RPMI7951 (cell line): Measurements from ENCODE around the gene PSEN1. TPM values are rescaled to one million over a fixed set of nuclear protein-coding genes. Genes with fewer than 3 reads are reported as not detected.

Experiments
- DNase-seq: peaks from one replicate; pipeline ENCODE4 v3.0.0-alpha.2; 2012; ENCODE audit warnings: low read depth
- total RNA-seq: library from RNA; depleted of rRNA; stranded (reverse); fragments of >200 nt; shearing (Covaris generic); gene quantifications from 2 replicates; pipeline ENCODE4 v1.2.3, GENCODE V29; 2014; rRNA removed

PSEN1 gene
- total RNA-seq = 24.2 and 25.9 TPM in 2 replicates

DNA sequence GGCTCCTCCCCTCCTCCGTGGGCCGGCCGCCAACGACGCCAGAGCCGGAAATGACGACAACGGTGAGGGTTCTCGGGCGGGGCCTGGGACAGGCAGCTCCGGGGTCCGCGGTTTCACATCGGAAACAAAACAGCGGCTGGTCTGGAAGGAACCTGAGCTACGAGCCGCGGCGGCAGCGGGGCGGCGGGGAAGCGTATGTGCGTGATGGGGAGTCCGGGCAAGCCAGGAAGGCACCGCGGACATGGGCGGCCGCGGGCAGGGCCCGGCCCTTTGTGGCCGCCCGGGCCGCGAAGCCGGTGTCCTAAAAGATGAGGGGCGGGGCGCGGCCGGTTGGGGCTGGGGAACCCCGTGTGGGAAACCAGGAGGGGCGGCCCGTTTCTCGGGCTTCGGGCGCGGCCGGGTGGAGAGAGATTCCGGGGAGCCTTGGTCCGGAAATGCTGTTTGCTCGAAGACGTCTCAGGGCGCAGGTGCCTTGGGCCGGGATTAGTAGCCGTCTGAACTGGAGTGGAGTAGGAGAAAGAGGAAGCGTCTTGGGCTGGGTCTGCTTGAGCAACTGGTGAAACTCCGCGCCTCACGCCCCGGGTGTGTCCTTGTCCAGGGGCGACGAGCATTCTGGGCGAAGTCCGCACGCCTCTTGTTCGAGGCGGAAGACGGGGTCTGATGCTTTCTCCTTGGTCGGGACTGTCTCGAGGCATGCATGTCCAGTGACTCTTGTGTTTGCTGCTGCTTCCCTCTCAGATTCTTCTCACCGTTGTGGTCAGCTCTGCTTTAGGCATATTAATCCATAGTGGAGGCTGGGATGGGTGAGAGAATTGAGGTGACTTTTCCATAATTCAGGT, at the start of gene PSEN1:
Gene PSEN1, plus strand, starts transcription at position 121 of the 839 bp plus-strand sequence. CDS start 11,513 bp downstream, outside the sequence.
- peak; percentile 85 for DNase-seq

DNA sequence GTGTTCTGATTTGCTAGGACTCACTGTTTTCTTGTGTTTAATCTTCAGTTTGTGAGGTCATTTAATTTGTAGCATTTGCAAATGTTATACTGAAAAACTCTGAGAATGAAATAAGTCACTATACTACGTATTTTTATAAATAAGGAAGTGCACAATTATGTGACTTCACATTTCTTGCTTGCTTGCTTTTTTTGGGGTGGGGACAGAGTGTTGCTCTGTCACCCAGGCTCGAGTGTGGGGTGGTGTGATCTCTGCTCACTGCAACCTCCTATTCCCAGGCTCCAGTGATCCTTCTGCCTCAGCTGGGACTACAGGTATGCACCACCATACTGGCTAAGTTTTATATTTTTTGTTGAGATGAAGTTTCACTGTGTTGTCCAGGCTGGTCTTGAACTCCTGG, 45.3 kb upstream of the PSEN1 start:
- DNase-seq = no peak

DNA sequence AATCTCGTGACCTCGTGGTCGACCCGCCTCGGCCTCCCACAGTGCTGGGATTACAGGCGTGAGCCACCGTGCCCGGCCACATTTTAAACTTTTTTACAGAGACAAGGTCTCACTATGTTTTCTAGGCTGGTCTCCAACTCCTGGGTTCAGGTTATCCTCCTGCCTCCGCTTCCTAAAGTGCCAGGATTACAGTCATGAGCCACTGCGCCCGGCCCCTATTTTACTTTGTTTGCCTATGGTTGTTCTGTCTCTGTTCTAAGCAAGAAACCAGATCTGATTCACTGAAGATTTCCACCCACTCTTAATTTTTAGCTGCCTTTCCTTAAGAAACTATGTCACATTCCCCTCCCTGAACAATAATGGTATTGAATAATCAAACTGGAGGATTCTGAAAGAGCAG, 38.9 kb upstream of the PSEN1 start:
- DNase-seq = no peak

- no peak for DNase-seq
These were observed 36.0 kb upstream of the PSEN1 start for GRCh38 chr14:73100334-73100733.

DNA sequence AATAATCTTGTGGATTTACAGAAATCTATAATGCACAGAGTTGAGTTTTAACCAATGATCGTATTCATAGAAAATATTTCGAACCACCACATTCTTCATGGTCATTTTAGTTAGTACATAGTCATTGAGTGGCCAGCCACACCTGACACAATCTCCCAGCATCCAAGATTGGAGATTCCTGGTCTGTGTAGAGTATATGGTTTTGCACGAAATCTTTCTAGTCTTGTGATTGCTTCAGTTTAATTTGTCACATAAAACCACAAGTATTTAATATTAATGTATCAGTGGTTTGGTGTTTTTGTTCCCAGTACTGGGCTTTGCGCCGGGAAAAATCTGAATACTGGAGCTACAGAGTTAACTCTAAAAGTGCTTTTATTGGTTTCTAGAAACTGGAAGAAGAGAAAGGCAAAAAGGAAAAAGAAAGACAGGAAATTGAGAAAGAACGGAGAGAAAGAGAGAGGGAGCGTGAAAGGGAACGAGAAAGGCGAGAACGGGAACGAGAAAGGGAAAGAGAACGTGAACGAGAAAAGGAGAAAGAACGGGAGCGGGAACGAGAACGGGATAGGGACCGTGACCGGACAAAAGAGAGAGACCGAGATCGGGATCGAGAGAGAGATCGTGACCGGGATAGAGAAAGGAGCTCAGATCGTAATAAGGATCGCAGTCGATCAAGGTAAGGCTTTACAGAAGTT, 33.4 kb upstream of the PSEN1 start:
- DNase-seq = no peak

GRCh38 chr14:73105050-73105449, 31.3 kb upstream of the PSEN1 start:
- DNase-seq = no peak

- DNase-seq = no peak
These were observed 30.6 kb upstream of the PSEN1 start for GRCh38 chr14:73105727-73106126.

- DNase-seq = no peak
These were observed 20.1 kb upstream of the PSEN1 start for GRCh38 chr14:73116079-73116665.

DNA sequence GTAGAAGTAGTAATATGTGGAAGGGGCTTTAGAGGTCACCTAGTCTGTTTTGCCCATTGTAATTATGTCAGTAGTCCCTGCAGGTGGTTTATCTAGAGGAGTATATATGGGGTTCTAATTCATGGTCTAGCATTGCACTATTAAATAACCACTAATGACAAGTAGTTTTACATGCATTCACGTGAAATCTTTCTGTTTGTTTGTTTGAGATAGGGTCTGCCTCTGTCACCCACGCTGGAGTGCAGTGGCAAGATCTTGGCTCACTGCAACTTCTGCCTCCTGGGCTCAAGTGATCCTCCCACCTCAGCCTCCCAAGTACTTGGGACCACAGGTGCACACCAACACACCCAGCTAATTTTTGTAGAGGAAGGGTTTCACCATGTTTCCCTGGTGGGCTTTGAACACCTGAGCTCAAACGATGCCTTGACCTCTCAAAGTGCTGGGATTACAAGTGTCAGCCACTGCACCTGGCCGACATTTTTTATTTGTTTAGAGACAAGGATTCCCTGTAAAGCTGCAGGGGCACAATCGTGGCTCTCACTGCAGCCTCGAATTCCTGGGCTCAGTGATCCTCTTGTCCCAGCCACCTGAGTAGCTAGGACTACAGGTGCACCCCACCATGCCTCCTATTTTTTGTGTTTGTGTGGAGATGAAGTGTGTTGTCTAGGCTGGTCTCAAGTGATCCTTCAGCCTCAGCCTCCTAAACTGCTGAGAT, 12.0 kb upstream of the PSEN1 start:
- no peak for DNase-seq

- no peak for DNase-seq
These were observed 11.1 kb upstream of the PSEN1 start for GRCh38 chr14:73125169-73125588.

GRCh38 chr14:73125746-73126145, 10.6 kb upstream of the PSEN1 start:
- no peak for DNase-seq

DNA sequence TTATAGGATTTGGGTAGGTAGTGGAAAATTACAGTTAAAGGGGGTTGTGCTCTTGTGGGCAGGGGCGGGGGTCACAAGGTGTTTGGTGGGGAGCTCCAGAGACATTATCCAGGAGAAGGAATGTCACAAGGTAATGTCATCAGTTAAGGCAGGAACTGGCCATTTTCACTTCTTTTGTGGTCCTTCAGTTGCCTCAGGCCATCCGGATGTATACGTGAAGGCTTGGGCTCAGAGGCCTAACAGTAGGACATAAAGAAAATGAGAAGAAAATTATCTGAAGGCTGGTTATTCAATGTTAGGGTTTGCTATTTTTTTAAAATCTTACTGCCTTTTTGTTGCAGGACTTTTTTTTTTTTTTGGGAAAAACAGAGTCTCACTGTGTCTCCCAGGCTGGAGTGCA, 2.5 kb upstream of the PSEN1 start:
- no peak for DNase-seq

- DNase-seq = no peak
These were observed 271 bp upstream of the PSEN1 start for GRCh38 chr14:73136085-73136386.

GRCh38 chr14:73140811-73141323, 4.6 kb downstream of the PSEN1 start:
- DNase-seq = no peak

DNA sequence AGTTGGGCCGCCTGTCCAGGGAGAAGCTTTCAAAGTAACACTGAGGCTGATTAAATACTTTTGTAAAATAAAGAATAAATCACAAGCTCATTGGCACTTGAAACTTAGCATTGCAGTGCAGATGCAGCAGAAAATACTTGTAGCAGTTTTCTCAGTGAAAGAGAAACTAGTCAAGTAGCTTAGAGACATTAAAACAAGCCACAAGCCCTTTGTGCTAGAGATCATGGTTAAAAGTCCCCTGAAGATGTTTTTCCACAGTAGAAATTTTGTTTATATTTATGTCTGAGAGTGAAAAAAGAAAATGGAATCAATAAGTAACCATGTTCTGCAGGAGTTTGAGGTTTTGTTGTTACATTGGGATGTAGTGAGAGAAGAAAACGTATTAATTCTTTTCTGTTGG, 5.9 kb downstream of the PSEN1 start:
- no peak for DNase-seq

- DNase-seq = no peak
These were observed 6.7 kb downstream of the PSEN1 start for GRCh38 chr14:73143003-73143402.

DNA sequence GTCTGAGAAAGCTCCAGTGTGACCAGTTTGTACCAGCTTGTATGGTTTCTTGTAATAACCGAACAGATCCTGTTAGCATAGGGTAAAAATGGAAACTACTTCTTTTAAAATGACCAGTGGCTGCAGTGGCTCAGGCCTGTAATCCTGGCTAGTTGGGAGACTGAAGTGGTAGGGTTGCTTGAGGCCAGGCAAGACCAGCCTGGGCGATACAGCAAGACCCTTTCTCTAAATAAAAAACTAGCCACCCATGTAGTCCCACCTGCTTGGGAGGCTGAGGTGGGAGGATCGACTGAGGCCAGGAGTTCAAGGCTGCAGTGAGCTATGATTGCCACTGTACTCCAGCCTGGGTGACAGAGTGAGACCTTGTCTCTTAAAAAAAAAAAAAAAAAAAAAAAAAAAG, 7.3 kb downstream of the PSEN1 start:
- no peak for DNase-seq

GRCh38 chr14:73145371-73145770, 9.1 kb downstream of the PSEN1 start:
- DNase-seq = no peak

DNA sequence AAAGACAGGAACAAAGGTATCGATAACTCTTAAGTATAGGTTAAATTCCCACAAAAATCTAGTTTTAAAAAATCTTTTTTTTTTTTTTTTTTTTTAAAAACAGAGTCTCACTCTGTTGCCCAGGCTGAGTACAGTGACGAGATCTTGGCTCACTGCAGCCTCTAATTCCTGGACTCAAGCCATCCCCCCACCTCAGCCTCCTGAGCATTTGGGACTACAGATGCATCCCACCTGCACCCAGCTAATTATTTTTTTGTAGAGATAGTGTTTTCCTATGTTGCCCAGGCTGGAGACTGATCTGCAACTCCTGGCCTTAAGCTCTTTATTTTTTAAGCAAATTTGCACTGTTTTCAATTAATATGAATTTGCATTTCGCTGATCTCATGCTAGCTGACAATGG, 9.8 kb downstream of the PSEN1 start:
- DNase-seq = no peak

DNA sequence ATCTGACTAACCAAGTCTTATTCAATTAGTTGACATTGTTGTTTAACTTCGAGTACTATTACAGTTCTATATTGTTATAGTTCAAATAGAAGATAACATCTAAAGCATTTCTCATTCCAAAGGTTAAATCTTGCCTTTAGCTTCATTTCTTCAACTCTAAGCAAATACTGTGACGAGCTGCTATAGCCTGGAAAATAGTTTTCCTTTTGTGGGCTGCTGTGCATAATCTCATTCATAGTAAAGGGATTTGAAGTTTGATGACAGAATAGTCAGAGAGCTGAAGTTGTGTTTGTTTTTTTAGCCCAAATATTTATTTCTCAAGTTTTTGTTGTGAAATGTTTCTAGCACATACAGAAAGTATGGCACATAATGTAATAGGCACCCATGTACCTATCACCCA, 13.4 kb downstream of the PSEN1 start:
- DNase-seq = no peak

GRCh38 chr14:73153272-73153671, 17.0 kb downstream of the PSEN1 start:
- no peak for DNase-seq

DNA sequence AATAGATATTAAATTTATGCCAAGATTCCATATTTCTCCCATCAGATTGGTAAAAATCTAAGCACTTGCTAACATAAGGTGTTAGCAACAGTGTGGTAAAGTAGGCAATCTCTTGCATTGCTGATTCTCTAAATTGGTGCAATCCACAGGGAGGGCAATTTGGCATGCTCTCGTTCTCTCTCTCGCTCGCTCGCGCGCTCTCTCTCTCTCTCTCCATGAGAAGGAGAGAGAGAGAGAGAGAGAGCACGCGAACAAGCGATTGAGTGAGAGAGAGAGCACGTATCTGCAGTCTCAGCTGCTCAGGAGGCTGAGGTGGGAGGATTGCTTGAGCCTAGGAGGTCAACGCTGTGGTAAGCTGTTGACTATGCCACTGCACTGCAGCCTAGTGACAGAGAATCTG, 25.9 kb downstream of the PSEN1 start:
- DNase-seq = no peak
